WTC11 (cell line): ENCODE measurements around the gene CNGA2.

Experiments
- ATF2 ChIP-seq: sonication (generic); formaldehyde crosslinking; IDR thresholded peaks from 2 replicates; pipeline ENCODE4 v1.8.1; 2022; ENCODE audit warnings: low read depth, missing genetic modification reagents, borderline replicate concordance
- JAZF1 ChIP-seq: fragments of 250-450 bp; sonication (Bioruptor Pico); IDR thresholded peaks from 2 replicates; pipeline ENCODE4 v1.9.0; 2021; ENCODE audit warnings: moderate library complexity, mild to moderate bottlenecking, inconsistent platforms
- ZNF138 ChIP-seq: sonication (generic); formaldehyde crosslinking; conservative IDR thresholded peaks from 2 replicates; pipeline ENCODE4 v1.8.1; 2022; ENCODE audit warnings: mild to moderate bottlenecking, moderate library complexity, missing genetic modification reagents
- TF ChIP-seq, protein P1 (sequence below): fragments of 200-600 bp; IDR thresholded peaks from 2 replicates; pipeline ENCODE4 v1.8.0; 2022; ENCODE audit warnings: antibody characterized with exemption

- TF ChIP-seq JAZF1 (CRISPR knock-in tag) (no peak), ATF2 (CRISPR knock-in tag) (no peak), ZNF138 (CRISPR knock-in tag) (no peak)
- TF ChIP-seq, protein P1, sequence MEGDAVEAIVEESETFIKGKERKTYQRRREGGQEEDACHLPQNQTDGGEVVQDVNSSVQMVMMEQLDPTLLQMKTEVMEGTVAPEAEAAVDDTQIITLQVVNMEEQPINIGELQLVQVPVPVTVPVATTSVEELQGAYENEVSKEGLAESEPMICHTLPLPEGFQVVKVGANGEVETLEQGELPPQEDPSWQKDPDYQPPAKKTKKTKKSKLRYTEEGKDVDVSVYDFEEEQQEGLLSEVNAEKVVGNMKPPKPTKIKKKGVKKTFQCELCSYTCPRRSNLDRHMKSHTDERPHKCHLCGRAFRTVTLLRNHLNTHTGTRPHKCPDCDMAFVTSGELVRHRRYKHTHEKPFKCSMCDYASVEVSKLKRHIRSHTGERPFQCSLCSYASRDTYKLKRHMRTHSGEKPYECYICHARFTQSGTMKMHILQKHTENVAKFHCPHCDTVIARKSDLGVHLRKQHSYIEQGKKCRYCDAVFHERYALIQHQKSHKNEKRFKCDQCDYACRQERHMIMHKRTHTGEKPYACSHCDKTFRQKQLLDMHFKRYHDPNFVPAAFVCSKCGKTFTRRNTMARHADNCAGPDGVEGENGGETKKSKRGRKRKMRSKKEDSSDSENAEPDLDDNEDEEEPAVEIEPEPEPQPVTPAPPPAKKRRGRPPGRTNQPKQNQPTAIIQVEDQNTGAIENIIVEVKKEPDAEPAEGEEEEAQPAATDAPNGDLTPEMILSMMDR, result no peak
Measured at GRCh38 chrX:151737494-151737893, 2.9 kb downstream of the CNGA2 start.
